ENCODE measurements around the gene SPDYE1.

SPDYE1 gene

DNA sequence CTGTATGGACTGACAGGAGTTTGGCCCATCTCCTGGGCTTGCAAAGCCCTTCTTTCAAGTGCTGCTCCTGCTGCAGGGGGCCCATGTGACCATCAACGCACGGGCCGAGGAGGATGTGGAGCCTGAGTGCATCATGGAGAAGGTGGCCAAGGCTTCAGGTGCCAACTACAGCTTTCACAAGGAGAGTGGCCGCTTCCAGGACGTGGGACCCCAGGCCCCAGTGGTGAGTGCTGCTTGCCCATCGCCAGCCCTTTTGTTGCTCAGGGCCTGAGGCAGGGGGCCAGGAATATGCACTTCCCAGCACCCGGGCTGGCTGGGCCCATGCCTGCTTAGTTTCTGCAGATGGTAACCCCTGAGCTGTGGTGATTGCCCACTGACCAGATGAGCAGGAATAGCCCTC lies 59.0 kb downstream of the SPDYE1 start:
- DNase-seq (no peak), ATAC-seq (ENCODE audit: insufficient read depth, low read depth) (no peak)
- peaks cover 65% of the 10 kb centered on the region for H4K20me1 ChIP-seq (ENCODE audit: insufficient read depth, low read length)
- H3K4me3 ChIP-seq (ENCODE audit: low read depth in 1 of 2, low read length in 2 of 2): no peak overlapping the region
- TF ChIP-seq, protein P1, sequence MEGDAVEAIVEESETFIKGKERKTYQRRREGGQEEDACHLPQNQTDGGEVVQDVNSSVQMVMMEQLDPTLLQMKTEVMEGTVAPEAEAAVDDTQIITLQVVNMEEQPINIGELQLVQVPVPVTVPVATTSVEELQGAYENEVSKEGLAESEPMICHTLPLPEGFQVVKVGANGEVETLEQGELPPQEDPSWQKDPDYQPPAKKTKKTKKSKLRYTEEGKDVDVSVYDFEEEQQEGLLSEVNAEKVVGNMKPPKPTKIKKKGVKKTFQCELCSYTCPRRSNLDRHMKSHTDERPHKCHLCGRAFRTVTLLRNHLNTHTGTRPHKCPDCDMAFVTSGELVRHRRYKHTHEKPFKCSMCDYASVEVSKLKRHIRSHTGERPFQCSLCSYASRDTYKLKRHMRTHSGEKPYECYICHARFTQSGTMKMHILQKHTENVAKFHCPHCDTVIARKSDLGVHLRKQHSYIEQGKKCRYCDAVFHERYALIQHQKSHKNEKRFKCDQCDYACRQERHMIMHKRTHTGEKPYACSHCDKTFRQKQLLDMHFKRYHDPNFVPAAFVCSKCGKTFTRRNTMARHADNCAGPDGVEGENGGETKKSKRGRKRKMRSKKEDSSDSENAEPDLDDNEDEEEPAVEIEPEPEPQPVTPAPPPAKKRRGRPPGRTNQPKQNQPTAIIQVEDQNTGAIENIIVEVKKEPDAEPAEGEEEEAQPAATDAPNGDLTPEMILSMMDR (IDR thresholded peaks at IDR 0.05; ENCODE audit: borderline replicate concordance, extremely low read depth, low read length, poor library complexity, severe bottlenecking): no peak
- H3K9ac ChIP-seq (ENCODE audit: low read depth, low read length): no peak overlapping the region
- no peak overlapping the region for H2AFZ ChIP-seq (ENCODE audit: low read depth, low read length)
- H3K4me1 ChIP-seq (ENCODE audit: insufficient read depth, low read length): no peaks in the 10 kb centered on the region
- H3K9me3 ChIP-seq (ENCODE audit: insufficient read depth, low read length, severe bottlenecking): no peaks in the 10 kb centered on the region
- peaks cover 33% of the 10 kb centered on the region for H3K79me2 ChIP-seq (ENCODE audit: insufficient read depth, low read length)
- H3K27me3 ChIP-seq (ENCODE audit: insufficient read depth, low read length, poor library complexity): no peaks in the 10 kb centered on the region
- H3K4me2 ChIP-seq (ENCODE audit: insufficient read depth, low read length): no peak overlapping the region
- H3K36me3 ChIP-seq (ENCODE audit: insufficient read depth, low read length): peaks cover 94% of the 10 kb centered on the region
- no peak overlapping the region for H3K27ac ChIP-seq (ENCODE audit: low read length)

DNA sequence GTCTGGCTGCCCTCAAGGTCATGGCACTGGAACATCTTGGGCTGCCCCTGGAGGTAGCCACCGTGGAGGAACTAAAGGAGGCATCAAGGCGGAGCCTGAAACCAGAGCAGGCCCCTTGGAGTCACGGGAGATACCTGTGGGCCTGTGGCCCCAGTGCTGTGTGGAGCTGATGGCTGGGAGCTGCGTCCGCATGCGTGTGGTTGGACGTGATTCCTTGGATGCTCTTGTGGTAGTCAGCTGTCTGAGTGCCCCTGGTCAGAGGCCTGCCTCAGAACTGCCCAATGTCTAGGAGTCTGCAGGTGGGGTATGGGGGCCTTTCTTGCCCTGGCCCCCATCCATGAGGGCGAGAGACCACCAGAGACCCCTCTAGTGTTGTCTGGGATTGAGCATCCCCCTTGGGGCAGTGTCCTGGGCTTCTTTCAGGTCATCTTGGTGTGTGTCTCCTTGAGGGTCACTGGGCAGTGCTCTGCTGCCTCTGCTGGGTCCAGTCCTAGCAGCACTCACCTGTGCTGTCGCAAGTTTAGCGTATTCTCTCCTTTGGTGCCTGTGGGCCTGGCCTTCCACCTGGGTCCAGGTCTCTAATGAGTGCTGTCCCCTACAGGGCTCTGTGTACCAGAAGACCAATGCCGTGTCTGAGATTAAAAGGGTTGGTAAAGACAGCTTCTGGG lies 59.6 kb downstream of the SPDYE1 start:
- peaks cover 62% of the 10 kb centered on the region for H4K20me1 ChIP-seq (ENCODE audit: insufficient read depth, low read length)
- no peaks in the 10 kb centered on the region for H3K9me3 ChIP-seq (ENCODE audit: insufficient read depth, low read length, severe bottlenecking)
- H3K79me2 ChIP-seq (ENCODE audit: insufficient read depth, low read length): peaks cover 28% of the 10 kb centered on the region
- TF ChIP-seq, protein P1 (IDR thresholded peaks at IDR 0.05; ENCODE audit: borderline replicate concordance, extremely low read depth, low read length, poor library complexity, severe bottlenecking): no peak
- TF ChIP-seq EZH2 (IDR thresholded peaks at IDR 0.05; ENCODE audit: borderline replicate concordance, low read depth, low read length, severe bottlenecking): no peak
- H2AFZ ChIP-seq (ENCODE audit: low read depth, low read length): no peak overlapping the region
- peaks cover 95% of the 10 kb centered on the region for H3K36me3 ChIP-seq (ENCODE audit: insufficient read depth, low read length)
- H3K4me2 ChIP-seq (ENCODE audit: insufficient read depth, low read length): no peak overlapping the region
- no peak overlapping the region for H3K9ac ChIP-seq (ENCODE audit: low read depth, low read length)
- H3K27me3 ChIP-seq (ENCODE audit: insufficient read depth, low read length, poor library complexity): no peaks in the 10 kb centered on the region
- H3K4me3 ChIP-seq (ENCODE audit: low read depth in 1 of 2, low read length in 2 of 2): no peak overlapping the region
- no peak overlapping the region for H3K27ac ChIP-seq (ENCODE audit: low read length)
- H3K4me1 ChIP-seq (ENCODE audit: insufficient read depth, low read length): no peaks in the 10 kb centered on the region
- no peak for ATAC-seq (ENCODE audit: insufficient read depth, low read depth)
- no peak for DNase-seq

DNA sequence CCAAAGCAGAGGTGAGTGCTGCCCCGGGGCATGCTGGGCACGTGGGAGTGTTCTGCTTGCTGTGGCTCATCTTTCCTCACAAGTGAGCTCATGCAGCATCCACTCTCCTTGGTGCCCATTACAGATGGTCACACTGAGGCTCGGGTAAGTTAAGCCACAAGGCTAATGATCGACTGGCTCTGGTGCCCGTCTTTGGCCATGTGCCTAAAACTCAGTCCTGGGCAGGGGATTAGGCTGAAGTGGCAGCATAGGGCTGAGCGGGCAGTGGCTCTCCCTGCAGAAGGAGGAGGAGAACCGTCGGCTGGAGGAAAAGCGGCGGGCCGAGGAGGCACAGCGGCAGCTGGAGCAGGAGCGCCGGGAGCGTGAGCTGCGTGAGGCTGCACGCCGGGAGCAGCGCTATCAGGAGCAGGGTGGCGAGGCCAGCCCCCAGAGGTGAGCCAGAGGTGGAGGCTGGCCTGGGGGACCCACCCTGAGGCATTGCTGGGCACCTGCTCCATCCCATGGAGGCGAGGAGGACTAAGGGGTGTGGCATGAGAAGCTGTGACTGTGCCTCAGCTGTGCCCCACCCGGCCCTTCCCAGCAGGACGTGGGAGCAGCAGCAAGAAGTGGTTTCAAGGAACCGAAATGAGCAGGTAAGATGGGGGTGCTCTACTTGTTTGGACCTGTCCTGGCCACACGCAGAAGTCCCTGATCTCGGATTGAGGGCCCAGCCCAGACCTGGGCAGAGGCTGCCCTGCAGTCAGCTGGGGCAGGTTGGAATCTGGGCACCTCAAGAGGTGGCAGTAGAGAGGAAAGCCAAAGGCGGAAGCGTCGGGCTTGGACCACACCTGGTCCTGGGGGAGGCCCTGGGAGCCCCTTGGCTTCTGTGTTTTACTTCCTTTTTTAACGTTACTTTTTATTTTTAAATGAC lies 60.4 kb downstream of the SPDYE1 start:
- TF ChIP-seq, protein P1 (IDR thresholded peaks at IDR 0.05; ENCODE audit: borderline replicate concordance, extremely low read depth, low read length, poor library complexity, severe bottlenecking): no peak
- Histone ChIP-seq H3K79me2 (ENCODE audit: insufficient read depth, low read length) (peaks cover 22% of the 10 kb centered on the region), H3K9me3 (ENCODE audit: insufficient read depth, low read length, severe bottlenecking) (no peaks in the 10 kb centered on the region), H3K9ac (ENCODE audit: low read depth, low read length) (no peak overlapping the region), H3K36me3 (ENCODE audit: insufficient read depth, low read length) (peaks cover 92% of the 10 kb centered on the region), H3K27me3 (ENCODE audit: insufficient read depth, low read length, poor library complexity) (no peaks in the 10 kb centered on the region), H2AFZ (ENCODE audit: low read depth, low read length) (no peak overlapping the region), H3K27ac (ENCODE audit: low read length) (no peak overlapping the region), H4K20me1 (ENCODE audit: insufficient read depth, low read length) (peaks cover 58% of the 10 kb centered on the region), H3K4me3 (ENCODE audit: low read depth in 1 of 2, low read length in 2 of 2) (no peak overlapping the region), H3K4me2 (ENCODE audit: insufficient read depth, low read length) (no peak overlapping the region), H3K4me1 (ENCODE audit: insufficient read depth, low read length) (no peaks in the 10 kb centered on the region)
- DNase-seq (no peak), ATAC-seq (ENCODE audit: insufficient read depth, low read depth) (no peak)
